ENCODE measurements around the gene TDP2. TPM values are rescaled to one million over a fixed set of nuclear protein-coding genes. Genes with fewer than 3 reads are reported as not detected.

Gene TDP2
- total and polyA plus RNA-seq, 8 donors: 14.7 to 41.9 (median 18.8) TPM

DNA sequence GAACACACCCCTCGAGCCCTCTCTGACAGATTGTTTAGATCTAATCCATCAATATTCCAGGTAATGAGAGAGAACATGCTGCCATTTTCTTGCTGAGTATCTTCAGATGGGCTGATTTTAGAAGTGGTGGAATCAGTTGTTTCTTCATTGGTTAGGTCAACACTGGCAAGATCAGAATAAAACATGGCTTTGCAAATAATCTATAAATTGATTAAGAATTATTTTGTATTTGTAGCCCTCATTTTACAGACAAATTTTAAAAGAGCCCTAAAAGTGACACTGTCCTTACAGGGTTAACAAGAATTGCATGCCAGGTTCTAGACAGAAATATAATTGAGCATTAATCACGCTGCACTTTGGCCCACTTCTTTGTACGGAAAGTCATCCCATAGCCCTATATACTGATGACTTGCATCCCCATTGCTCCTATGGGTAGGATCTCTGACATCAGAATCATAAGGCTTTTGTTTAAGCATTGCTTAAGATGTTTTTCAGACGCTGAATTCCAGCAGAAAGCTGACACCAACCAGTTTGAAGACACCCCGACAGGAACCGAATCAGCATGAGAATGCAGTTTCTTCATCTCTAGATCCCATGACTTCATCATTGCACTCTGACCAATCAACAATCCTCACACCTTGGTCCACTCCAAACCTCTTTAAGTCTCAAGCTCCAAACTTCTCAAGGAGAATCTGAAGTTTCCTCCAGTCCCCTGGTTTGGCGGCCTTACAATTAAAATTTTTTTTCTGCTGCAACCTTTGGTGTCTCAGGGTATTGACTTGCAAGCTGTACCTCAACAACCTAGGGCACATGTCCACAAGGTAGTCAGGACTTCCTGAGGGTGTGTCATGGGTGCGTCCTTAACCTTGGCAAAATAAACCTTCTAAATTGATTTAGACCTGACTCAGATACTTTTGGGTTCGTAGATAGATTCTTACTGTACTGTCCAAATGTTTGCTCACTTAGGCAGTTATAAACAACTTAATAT, 7.8 kb downstream of the TDP2 start:
- WGBS, 2 donors: 67 to 76% methylated on average over 9 of the region's 9 CpGs
- Histone ChIP-seq H3K27ac (no peak overlapping the region), H3K36me3 (peaks cover 0 to 7% (median 3%) of the 10 kb centered on the region in 3 donors), H3K27me3 (no peaks in the 10 kb centered on the region), H3K4me3 (no peak overlapping the region), H3K4me1 (peaks cover 0 to 6% (median 4%) of the 10 kb centered on the region in 3 donors), H3K9me3 (no peaks in the 10 kb centered on the region)
- TF ChIP-seq, protein P1, sequence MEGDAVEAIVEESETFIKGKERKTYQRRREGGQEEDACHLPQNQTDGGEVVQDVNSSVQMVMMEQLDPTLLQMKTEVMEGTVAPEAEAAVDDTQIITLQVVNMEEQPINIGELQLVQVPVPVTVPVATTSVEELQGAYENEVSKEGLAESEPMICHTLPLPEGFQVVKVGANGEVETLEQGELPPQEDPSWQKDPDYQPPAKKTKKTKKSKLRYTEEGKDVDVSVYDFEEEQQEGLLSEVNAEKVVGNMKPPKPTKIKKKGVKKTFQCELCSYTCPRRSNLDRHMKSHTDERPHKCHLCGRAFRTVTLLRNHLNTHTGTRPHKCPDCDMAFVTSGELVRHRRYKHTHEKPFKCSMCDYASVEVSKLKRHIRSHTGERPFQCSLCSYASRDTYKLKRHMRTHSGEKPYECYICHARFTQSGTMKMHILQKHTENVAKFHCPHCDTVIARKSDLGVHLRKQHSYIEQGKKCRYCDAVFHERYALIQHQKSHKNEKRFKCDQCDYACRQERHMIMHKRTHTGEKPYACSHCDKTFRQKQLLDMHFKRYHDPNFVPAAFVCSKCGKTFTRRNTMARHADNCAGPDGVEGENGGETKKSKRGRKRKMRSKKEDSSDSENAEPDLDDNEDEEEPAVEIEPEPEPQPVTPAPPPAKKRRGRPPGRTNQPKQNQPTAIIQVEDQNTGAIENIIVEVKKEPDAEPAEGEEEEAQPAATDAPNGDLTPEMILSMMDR (IDR thresholded peaks at IDR 0.05): no peak
- peak in 3 of 4 donors; percentile 25 to 69 (median 40) for ATAC-seq
- intact Hi-C loops (cut with DNase I): no loop called here
- no peak for DNase-seq
- FAIRE-seq: no peak

DNA sequence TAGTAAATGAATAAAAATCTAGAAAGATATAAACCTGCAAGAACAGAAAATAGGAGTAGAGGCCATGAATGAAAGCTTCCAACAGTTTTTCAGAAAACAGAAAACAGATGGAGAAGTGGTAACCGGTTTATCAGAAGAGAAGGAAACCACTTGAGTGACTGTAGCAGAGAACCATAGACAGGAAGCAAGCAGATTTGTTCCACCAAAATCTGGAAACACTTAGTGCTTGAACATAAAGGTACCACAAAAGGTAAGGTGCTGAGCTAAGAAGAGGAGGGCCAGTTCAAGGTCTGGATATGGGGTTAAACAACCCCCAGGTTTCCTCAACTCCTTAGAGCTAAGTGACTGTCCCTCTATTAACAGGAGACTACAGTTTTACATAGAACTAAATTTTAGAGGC, 11.5 kb downstream of the TDP2 start:
- peaks cover 0 to 15% (median 5%) of the 10 kb centered on the region in 3 donors for H3K36me3 ChIP-seq
- WGBS, 2 donors: 85 to 90% methylated on average over 1 of the region's 1 CpG
- H3K27ac ChIP-seq: no peak overlapping the region

DNA sequence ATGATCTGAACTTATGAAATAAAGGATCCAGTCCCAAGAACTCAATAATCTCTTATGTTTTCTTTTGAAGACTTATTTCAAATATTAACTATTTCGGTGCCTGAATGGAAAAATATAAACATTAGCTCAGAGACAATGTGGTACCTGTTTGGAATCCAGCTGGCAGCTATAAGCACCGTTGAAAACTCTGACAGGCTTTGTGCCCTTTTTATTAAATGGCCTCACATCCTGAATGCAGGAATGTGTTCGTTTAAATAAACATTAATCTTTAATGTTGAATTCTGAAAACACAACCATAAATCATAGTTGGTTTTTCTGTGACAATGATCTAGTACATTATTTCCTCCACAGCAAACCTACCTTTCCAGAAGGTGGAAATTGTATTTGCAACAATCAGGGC, 16.3 kb downstream of the TDP2 start:
- no peak for DNase-seq
- Histone ChIP-seq H3K9me3 (no peaks in the 10 kb centered on the region), H3K4me1 (peaks cover 0 to 4% (median 0%) of the 10 kb centered on the region in 3 donors), H3K27ac (peak overlapping the region in 2 of 4 donors; percentile 6 to 30), H3K27me3 (no peaks in the 10 kb centered on the region), H3K4me3 (no peak overlapping the region), H3K36me3 (peaks cover 0 to 15% (median 5%) of the 10 kb centered on the region in 3 donors)
- intact Hi-C loops (cut with DNase I): no loop called here
- WGBS, 2 donors: 21 to 27% methylated on average over 3 of the region's 3 CpGs
- TF ChIP-seq, protein P1 (IDR thresholded peaks at IDR 0.05): no peak
- ATAC-seq: peak in 3 of 4 donors; percentile 35 to 67 (median 39)
- no peak for FAIRE-seq

More for the DNA sequence above, 11.5 kb downstream of the TDP2 start:
- DNase-seq (no peak), ATAC-seq (no peak), FAIRE-seq (no peak)
- Histone ChIP-seq H3K27me3 (no peaks in the 10 kb centered on the region), H3K4me1 (peaks cover 0 to 6% (median 4%) of the 10 kb centered on the region in 3 donors), H3K9me3 (no peaks in the 10 kb centered on the region), H3K4me3 (no peak overlapping the region)
- TF ChIP-seq, protein P1 (IDR thresholded peaks at IDR 0.05): no peak
- intact Hi-C loops (cut with DNase I): no loop called here

GRCh38 chr6:24649691-24650090, 17.0 kb downstream of the TDP2 start:
- FAIRE-seq: no peak

More at GRCh38 chr6:24649691-24650090, 17.0 kb downstream of the TDP2 start:
- no peaks in the 10 kb centered on the region for H3K27me3 ChIP-seq
- ATAC-seq: no peak
- H3K4me3 ChIP-seq: no peak overlapping the region
- no peak for DNase-seq
- intact Hi-C loops (cut with DNase I): no loop called here
- H3K36me3 ChIP-seq: peaks cover 0 to 15% (median 5%) of the 10 kb centered on the region in 3 donors
- WGBS, 2 donors: 63 to 71% methylated on average over 2 of the region's 2 CpGs
- H3K27ac ChIP-seq: peak overlapping the region in 2 of 4 donors; percentile 6 to 30
- no peaks in the 10 kb centered on the region for H3K9me3 ChIP-seq
- TF ChIP-seq, protein P1 (IDR thresholded peaks at IDR 0.05): no peak
- H3K4me1 ChIP-seq: peaks cover 0 to 4% (median 0%) of the 10 kb centered on the region in 3 donors

All from pancreas (tissue), 10 donors.